HepG2 (cell line): ENCODE results near the gene RDH16. TPM values are rescaled to one million over a fixed set of nuclear protein-coding genes. Genes with fewer than 3 reads are reported as not detected.

Experiments
- ATAC-seq: fragments of 200-7000 bp; cut with Tn5 transposase; 3 replicates; pipeline ENCODE4 v1.9.1; 2020; ENCODE audit warnings: mild to moderate bottlenecking, moderate library complexity
- BruUV-seq: library from RNA; stranded (reverse); fragments of 400-500 nt; replicated peaks from 2 replicates; lab custom pipeline; 2021; lab: Mats Ljungman, UMichigan
- CTCF ChIA-PET: fragments of 300-600 bp; formaldehyde crosslinking; extraction: SDS; loops from one replicate; lab custom pipeline; 2021; ENCODE audit warnings: low total read pairs, inconsistent platforms, low intra/inter-chr PET ratio; lab: Yijun Ruan, JAX
- POLR2A ChIA-PET: fragments of 350-600 bp; sonication (Branson Sonifier 250); formaldehyde crosslinking; loops from one replicate; lab custom pipeline; 2020; ENCODE audit warnings: antibody characterized with exemption, inconsistent platforms; lab: Yijun Ruan, JAX
- DNase-seq: peaks from one replicate; pipeline ENCODE4 v3.0.0-alpha.2; 2015; ENCODE audit warnings: low spot score
- FAIRE-seq: peaks from 3 replicates; lab custom pipeline; 2011; peaks lifted over from hg19 to GRCh38; lab: Jason Lieb, UNC
- H2AFZ ChIP-seq: one replicate; pipeline ENCODE4 v1.6.1; 2011; ENCODE audit warnings: low read length, inconsistent platforms
- H3K27ac ChIP-seq: fragments of 300-600 bp; 3 replicates; pipeline ENCODE4 v1.8.0; 2011; ENCODE audit warnings: mixed run types, mild to moderate bottlenecking, mixed read lengths, low read length, inconsistent platforms; ENCODE audit not compliant: insufficient read depth; ENCODE audit errors: extremely low read length
- H3K27me3 ChIP-seq, 2 experiments: fragments of 200-600 bp in 1 of 2; 2 replicates in 1 of 2; 3 replicates in 1 of 2; pipeline versions ENCODE4 v1.6.0 to v1.8.0; 2011; ENCODE audit warnings: low read length in 2 of 2, mild to moderate bottlenecking in 2 of 2, moderate library complexity in 2 of 2, inconsistent platforms in 1 of 2; ENCODE audit not compliant: insufficient read depth in 2 of 2, control insufficient read depth in 1 of 2
- H3K36me3 ChIP-seq, 2 experiments: fragments of 200-600 bp in 1 of 2; replicated peaks in 1 of 2; 2 replicates in 1 of 2; 3 replicates in 1 of 2; pipeline versions ENCODE4 v1.5.1 to v1.8.0; 2011; ENCODE audit warnings: low read length in 2 of 2, inconsistent platforms in 1 of 2; ENCODE audit not compliant: insufficient read depth in 2 of 2, control insufficient read depth in 1 of 2
- H3K4me1 ChIP-seq: 2 replicates; pipeline ENCODE4 v1.5.1; 2012; ENCODE audit warnings: low read length, inconsistent platforms; ENCODE audit not compliant: insufficient read depth
- H3K4me2 ChIP-seq: 2 replicates; pipeline ENCODE4 v1.6.0; 2011; ENCODE audit warnings: low read depth, low read length, inconsistent platforms
- H3K4me3 ChIP-seq, 3 experiments: fragments of 200-600 bp in 1 of 3; sonication (generic), shearing (Covaris generic) in 1 of 3; replicated peaks in 1 of 3; 2 replicates each; pipeline ENCODE4 v1.5.1; 2011 to 2016; ENCODE audit warnings: low read length in 3 of 3, inconsistent platforms in 2 of 3, low read depth in 2 of 3, mild to moderate bottlenecking in 2 of 3, control low read depth in 1 of 3, mixed read lengths in 1 of 3; ENCODE audit not compliant: insufficient read depth in 1 of 3
- H3K79me2 ChIP-seq: one replicate; pipeline ENCODE4 v1.6.1; 2011; ENCODE audit warnings: low read length, inconsistent platforms; ENCODE audit not compliant: insufficient read depth
- H3K9ac ChIP-seq: 2 replicates; pipeline ENCODE4 v1.6.0; 2011; ENCODE audit warnings: mild to moderate bottlenecking, low read depth, low read length, inconsistent platforms; ENCODE audit not compliant: insufficient read depth
- H3K9me3 ChIP-seq: 2 replicates; pipeline ENCODE4 v1.5.1; 2012; ENCODE audit warnings: mild to moderate bottlenecking, low read length
- H4K20me1 ChIP-seq: 2 replicates; pipeline ENCODE4 v1.6.0; 2011; ENCODE audit warnings: inconsistent platforms, mild to moderate bottlenecking, low read length, moderate library complexity; ENCODE audit not compliant: insufficient read depth
- ARID5B ChIP-seq: IDR thresholded peaks from 2 replicates; pipeline ENCODE4 v1.4.0; 2020; ENCODE audit warnings: mild to moderate bottlenecking, missing genetic modification reagents
- HNRNPH1 ChIP-seq: fragments of 200-400 bp; formaldehyde crosslinking; optimal IDR thresholded peaks from 2 replicates; pipeline ENCODE3; 2017; ENCODE audit warnings: mild to moderate bottlenecking, low read depth, low read length
- KDM6A ChIP-seq: IDR thresholded peaks from 2 replicates; pipeline ENCODE4 v1.6.1; 2016; ENCODE audit warnings: low read depth
- NKX3-1 ChIP-seq: sonication (generic); formaldehyde crosslinking; IDR thresholded peaks from 2 replicates; pipeline ENCODE4 v1.5.0; 2020; ENCODE audit warnings: missing genetic modification reagents
- ZNF253 ChIP-seq: sonication (generic); formaldehyde crosslinking; IDR thresholded peaks from 2 replicates; pipeline ENCODE4 v1.8.0; 2022; ENCODE audit warnings: mild to moderate bottlenecking, missing genetic modification reagents, borderline replicate concordance
- ZNF615 ChIP-seq: sonication (generic); formaldehyde crosslinking; IDR thresholded peaks from 2 replicates; pipeline ENCODE4 v1.5.0; 2020; ENCODE audit warnings: mild to moderate bottlenecking, missing genetic modification reagents, borderline replicate concordance
- ZNF646 ChIP-seq: sonication (generic); formaldehyde crosslinking; IDR thresholded peaks from 2 replicates; pipeline ENCODE4 v1.9.0; 2021; ENCODE audit warnings: mild to moderate bottlenecking, missing genetic modification reagents
- ZNF687 ChIP-seq: sonication (generic); formaldehyde crosslinking; IDR thresholded peaks from 2 replicates; pipeline ENCODE4 v1.5.1; 2020; ENCODE audit warnings: mild to moderate bottlenecking, missing genetic modification reagents, moderate library complexity
- WGBS: methylation state at CpG from one replicate; pipeline ENCODE4 v1.1.6; 2017; ENCODE audit warnings: low lambda C conversion rate; 5-methylcytosine and 5-hydroxymethylcytosine counted together
- in situ Hi-C: cut with HindIII; loops from 2 replicates; pipeline ENCODE4 v1.10.0; 2017; ENCODE audit warnings: low pct_unique_long_range_greater_than_20kb; ENCODE audit not compliant: extremely low pct_ligation_motif_present
- intact Hi-C: fragments of 100-400 bp; cut with micrococcal nuclease; formaldehyde crosslinking; loops from one replicate; pipeline ENCODE4 v1.10.0; 2022; ENCODE audit not compliant: unreplicated experiment
- polyA plus RNA-seq, 8 experiments: library from polyadenylated mRNA; depleted of rRNA in 3 of 8; stranded (reverse) in 7 of 8; unstranded in 1 of 8; fragments of >200 nt; fragmentation: Illumina TruSeq in 4 of 8; extraction: Trizol in 4 of 8; gene quantifications; 2 replicates each; pipeline versions ENCODE4 v1.2.1 to v1.2.3, GENCODE V29; 2011 to 2016; ENCODE audit warnings: low read depth in 4 of 8, missing spikeins in 1 of 8, mixed read lengths in 1 of 8; ENCODE audit not compliant: insufficient read depth in 1 of 8
- total RNA-seq, 5 experiments: library from RNA; depleted of rRNA; stranded (reverse); fragments of >200 nt; fragmentation: Illumina TruSeq; extraction: Trizol; gene quantifications; 2 replicates each; pipeline ENCODE4 v1.2.3, GENCODE V29; 2016; ENCODE audit warnings: low read depth in 1 of 5

Gene RDH16
- total and polyA plus RNA-seq, 2 of the 13 experiments (the other 11 are each of a cell fraction or from before 2014, with no cell fraction given) = 0.05 to 0.13 TPM

- in situ Hi-C loops = no loop called here
- Histone ChIP-seq H3K4me2 (no peak overlapping the region), H3K27ac (no peak overlapping the region), H3K27me3 (no peaks in the 10 kb centered on the region; a peak in 1 of 5 replicates), H4K20me1 (no peaks in the 10 kb centered on the region), H3K4me3 (no peak overlapping the region), H3K9me3 (no peaks in the 10 kb centered on the region), H3K9ac (no peak overlapping the region), H3K79me2 (no peaks in the 10 kb centered on the region), H2AFZ (no peak overlapping the region), H3K36me3 (peaks cover 0 to 2% of the 10 kb centered on the region in 2 experiments; a peak in 1 of 5 replicates), H3K4me1 (peaks cover 15% of the 10 kb centered on the region; the same call in 1 of the 2 replicates)
- 94% methylated on average over 24 of the region's 26 CpGs for WGBS
- no peak; the same call in 2 of the 3 replicates for ATAC-seq
- intact Hi-C loops = no loop called here
- ChIA-PET POLR2A (no interaction called here), CTCF (no interaction called here)
- DNase-seq = no peak
- no peak for FAIRE-seq
- BruUV-seq = no TSS peak
- TF ChIP-seq NKX3-1 (CRISPR knock-in tag) (no peak), ZNF253 (CRISPR knock-in tag) (no peak), ZNF615 (CRISPR knock-in tag) (no peak), KDM6A (CRISPR knock-in tag) (no peak), HNRNPH1 (no peak), ZNF646 (CRISPR knock-in tag) (no peak), ARID5B (CRISPR knock-in tag) (no peak), ZNF687 (CRISPR knock-in tag) (peak; percentile 11; the same call in 1 of the 2 replicates)
Observed at GRCh38 chr12:56995201-56995929, 38.0 kb upstream of the RDH16 start.
